HFFc6 (cell line): ENCODE data around the gene IL12B. TPM values are rescaled to one million over a fixed set of nuclear protein-coding genes. Genes with fewer than 3 reads are reported as not detected.

ENCODE experiments used
- DNase-seq: peaks from one replicate; pipeline ENCODE4 v3.0.0-alpha.2; 2018
- H3K27ac Mint-ChIP-seq: 2 replicates; pipeline ENCODE4 v1.8.0; 2020; ENCODE audit warnings: mild to moderate bottlenecking, mixed read lengths
- H3K27me3 Mint-ChIP-seq: 2 replicates; pipeline ENCODE4 v1.8.0; 2021; ENCODE audit warnings: mild to moderate bottlenecking, moderate library complexity, mixed read lengths; ENCODE audit not compliant: insufficient read depth
- H3K36me3 Mint-ChIP-seq: 2 replicates; pipeline ENCODE4 v1.8.0; 2021; ENCODE audit warnings: low read depth, mixed read lengths
- H3K4me1 Mint-ChIP-seq: 2 replicates; pipeline ENCODE4 v1.8.0; 2020; ENCODE audit warnings: low read depth, mixed read lengths
- H3K4me3 Mint-ChIP-seq: 2 replicates; pipeline ENCODE4 v1.8.0; 2020; ENCODE audit warnings: mild to moderate bottlenecking, moderate library complexity, mixed read lengths
- H3K9me3 Mint-ChIP-seq: 2 replicates; pipeline ENCODE4 v1.8.0; 2020; ENCODE audit warnings: mild to moderate bottlenecking, mixed read lengths
- total RNA-seq, 6 experiments: library from RNA; stranded (reverse); fragmentation: NEBNext Ultra II Directional; extraction: Animal tissue kit (Norgen Biotek cat#: 25700); gene quantifications; 2 replicates in 1 of 6; 3 replicates in 5 of 6; pipeline ENCODE4 v1.2.3, GENCODE V29; 2021
- TF ChIP-seq, protein P1 (sequence below): fragments of 200-600 bp; sonication (generic); IDR thresholded peaks from 2 replicates; pipeline ENCODE4 v1.5.0; 2021; ENCODE audit warnings: antibody characterized with exemption, mild to moderate bottlenecking

IL12B gene
- total RNA-seq, 6 experiments from 2014 or later, result not detected

- Mint-ChIP-seq H3K36me3 (peaks cover 4% of the 10 kb centered on the region; the same call in 1 of the 2 replicates), H3K9me3 (no peaks in the 10 kb centered on the region), H3K27me3 (peaks cover 3% of the 10 kb centered on the region; the same call in 1 of the 2 replicates), H3K4me3 (peak overlapping the region; percentile 32; the same call in 1 of the 2 replicates), H3K27ac (peak overlapping the region; percentile 86), H3K4me1 (peaks cover 67% of the 10 kb centered on the region)
- TF ChIP-seq, protein P1, sequence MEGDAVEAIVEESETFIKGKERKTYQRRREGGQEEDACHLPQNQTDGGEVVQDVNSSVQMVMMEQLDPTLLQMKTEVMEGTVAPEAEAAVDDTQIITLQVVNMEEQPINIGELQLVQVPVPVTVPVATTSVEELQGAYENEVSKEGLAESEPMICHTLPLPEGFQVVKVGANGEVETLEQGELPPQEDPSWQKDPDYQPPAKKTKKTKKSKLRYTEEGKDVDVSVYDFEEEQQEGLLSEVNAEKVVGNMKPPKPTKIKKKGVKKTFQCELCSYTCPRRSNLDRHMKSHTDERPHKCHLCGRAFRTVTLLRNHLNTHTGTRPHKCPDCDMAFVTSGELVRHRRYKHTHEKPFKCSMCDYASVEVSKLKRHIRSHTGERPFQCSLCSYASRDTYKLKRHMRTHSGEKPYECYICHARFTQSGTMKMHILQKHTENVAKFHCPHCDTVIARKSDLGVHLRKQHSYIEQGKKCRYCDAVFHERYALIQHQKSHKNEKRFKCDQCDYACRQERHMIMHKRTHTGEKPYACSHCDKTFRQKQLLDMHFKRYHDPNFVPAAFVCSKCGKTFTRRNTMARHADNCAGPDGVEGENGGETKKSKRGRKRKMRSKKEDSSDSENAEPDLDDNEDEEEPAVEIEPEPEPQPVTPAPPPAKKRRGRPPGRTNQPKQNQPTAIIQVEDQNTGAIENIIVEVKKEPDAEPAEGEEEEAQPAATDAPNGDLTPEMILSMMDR, result no peak
- DNase-seq, result no peak
Observed at GRCh38 chr5:159338118-159338517, 7.8 kb upstream of the IL12B start.

- TF ChIP-seq, protein P1, result no peak
- Mint-ChIP-seq H3K27ac (peak overlapping the region; percentile 86), H3K36me3 (peaks cover 4% of the 10 kb centered on the region; the same call in 1 of the 2 replicates), H3K27me3 (peaks cover 2% of the 10 kb centered on the region; the same call in 1 of the 2 replicates), H3K9me3 (no peaks in the 10 kb centered on the region), H3K4me1 (peaks cover 73% of the 10 kb centered on the region), H3K4me3 (peak overlapping the region; percentile 32)
- peak; percentile 82 for DNase-seq
Observed at GRCh38 chr5:159337016-159337955, 7.0 kb upstream of the IL12B start.

DNA sequence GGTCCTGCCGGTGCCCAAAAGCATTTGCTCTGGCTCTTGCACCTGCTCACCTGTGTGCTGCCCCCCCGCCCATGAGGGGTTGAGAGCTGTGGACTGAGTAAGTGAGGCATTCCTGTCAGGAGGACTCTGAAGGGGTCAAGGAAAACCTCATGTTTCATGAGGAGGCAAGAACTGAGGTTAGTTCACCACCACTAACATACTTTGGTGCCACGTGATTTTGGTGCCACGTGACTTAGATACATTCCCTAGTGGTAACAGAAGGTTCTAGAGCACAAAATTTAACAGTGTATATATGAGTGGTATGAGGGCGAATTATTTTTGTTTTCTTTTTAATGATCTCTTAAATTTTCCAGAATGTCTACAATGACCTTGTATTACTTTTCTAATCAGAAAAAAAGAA, 6.3 kb upstream of the IL12B start:
- Mint-ChIP-seq H3K36me3 (no peaks in the 10 kb centered on the region), H3K27me3 (no peaks in the 10 kb centered on the region), H3K4me3 (no peak overlapping the region), H3K27ac (peak overlapping the region; percentile 86), H3K4me1 (peaks cover 73% of the 10 kb centered on the region), H3K9me3 (no peaks in the 10 kb centered on the region)
- no peak for DNase-seq
- TF ChIP-seq, protein P1, result no peak

DNA sequence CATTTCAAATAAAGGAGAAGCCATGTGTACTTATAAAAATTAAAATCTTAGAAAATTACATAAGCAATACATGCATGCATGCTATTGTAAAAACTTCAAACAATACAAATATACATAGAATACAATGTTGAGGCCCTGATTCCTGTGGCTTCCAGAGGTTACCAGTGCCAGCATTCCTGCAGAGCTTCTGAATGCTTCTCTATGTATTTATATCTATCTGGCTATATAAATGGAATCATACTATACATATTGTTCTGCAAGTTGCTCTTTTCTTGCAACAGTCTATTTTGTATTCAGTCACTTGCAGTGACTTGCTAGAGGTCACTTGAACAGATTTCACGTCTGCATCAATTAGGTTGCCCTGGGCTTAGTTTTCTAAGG, 3.2 kb upstream of the IL12B start:
- H3K27me3 Mint-ChIP-seq, result peaks cover 2% of the 10 kb centered on the region; the same call in 1 of the 2 replicates
- TF ChIP-seq, protein P1, result no peak
- peaks cover 75% of the 10 kb centered on the region for H3K4me1 Mint-ChIP-seq
- no peaks in the 10 kb centered on the region for H3K9me3 Mint-ChIP-seq
- no peak for DNase-seq
- no peak overlapping the region for H3K4me3 Mint-ChIP-seq
- no peaks in the 10 kb centered on the region for H3K36me3 Mint-ChIP-seq
- H3K27ac Mint-ChIP-seq, result no peak overlapping the region

DNA sequence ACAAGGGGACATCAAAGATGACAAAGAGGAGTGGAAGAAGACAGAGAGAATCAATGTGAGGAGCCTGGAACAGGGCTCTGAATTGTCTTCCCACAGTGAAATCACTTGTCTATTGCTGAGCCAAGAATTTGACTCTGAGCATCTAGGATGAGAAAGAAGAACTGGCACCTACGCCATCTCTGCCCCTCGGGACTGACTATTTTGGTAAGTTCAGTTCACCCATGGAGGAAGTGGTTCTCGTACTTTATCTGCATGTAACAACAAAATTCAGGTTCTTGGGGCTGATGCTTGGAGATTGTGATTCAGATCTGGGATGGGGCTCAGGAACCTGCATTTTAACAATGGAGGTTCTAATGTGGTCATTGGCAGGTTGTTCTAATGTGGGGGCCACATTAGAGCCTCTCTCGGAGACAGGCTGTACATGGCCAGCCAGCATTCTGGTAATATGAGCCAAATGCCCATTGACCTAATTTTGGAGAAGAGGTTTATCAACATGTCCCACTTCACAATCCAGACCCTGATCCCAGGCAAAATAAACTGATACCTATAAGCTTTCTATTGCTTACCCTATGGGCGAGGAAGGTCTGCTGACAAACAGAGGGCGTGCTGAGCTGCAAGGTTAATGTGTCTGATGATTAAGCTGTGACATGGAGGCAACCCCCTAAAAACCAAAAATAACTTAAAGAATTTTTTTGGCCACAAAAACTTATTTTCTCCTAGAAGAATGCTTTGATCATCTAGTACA, 2.7 kb upstream of the IL12B start:
- Mint-ChIP-seq H3K4me3 (no peak overlapping the region), H3K4me1 (peaks cover 69% of the 10 kb centered on the region)

More for the DNA sequence above, 2.7 kb upstream of the IL12B start:
- TF ChIP-seq, protein P1, result no peak
- H3K36me3 Mint-ChIP-seq, result no peaks in the 10 kb centered on the region
- no peaks in the 10 kb centered on the region for H3K9me3 Mint-ChIP-seq
- H3K27ac Mint-ChIP-seq, result no peak overlapping the region
- DNase-seq, result no peak
- H3K27me3 Mint-ChIP-seq, result peaks cover 2% of the 10 kb centered on the region; the same call in 1 of the 2 replicates
